RWPE2 (cell line): ENCODE data around the gene LRCOL1.

Source experiments
- ATAC-seq: fragments of 200-7000 bp; cut with Tn5 transposase; 3 replicates; pipeline ENCODE4 v1.9.1; 2021; ENCODE audit warnings: low read depth
- DNase-seq: peaks from one replicate; pipeline ENCODE4 v3.0.0-alpha.2; 2020; ENCODE audit warnings: low spot score
- H3K27ac ChIP-seq: fragments of 450-650 bp; 2 replicates; pipeline ENCODE4 v1.5.1; 2017; ENCODE audit warnings: mild to moderate bottlenecking; ENCODE audit not compliant: poor library complexity, severe bottlenecking
- H3K27me3 ChIP-seq: fragments of 250-450 bp; sonication (Bioruptor Pico); 2 replicates; pipeline ENCODE4 v1.5.1; 2021; ENCODE audit warnings: mild to moderate bottlenecking, moderate library complexity; ENCODE audit not compliant: insufficient read depth, poor library complexity, severe bottlenecking
- H3K36me3 ChIP-seq: fragments of 250-450 bp; sonication (Bioruptor Pico); 2 replicates; pipeline ENCODE4 v1.5.1; 2020; ENCODE audit warnings: low read depth, mild to moderate bottlenecking, moderate library complexity
- H3K4me1 ChIP-seq: fragments of 250-450 bp; sonication (Bioruptor Pico); 2 replicates; pipeline ENCODE4 v1.5.1; 2021; ENCODE audit warnings: mild to moderate bottlenecking, moderate library complexity; ENCODE audit not compliant: insufficient read depth, poor library complexity, severe bottlenecking
- H3K4me3 ChIP-seq: fragments of 250-450 bp; sonication (Bioruptor Pico); 2 replicates; pipeline ENCODE4 v1.5.1; 2021; ENCODE audit warnings: mild to moderate bottlenecking, moderate library complexity; ENCODE audit not compliant: severe bottlenecking
- H3K9me3 ChIP-seq: fragments of 250-450 bp; sonication (Bioruptor Pico); 2 replicates; pipeline ENCODE4 v1.5.1; 2021; ENCODE audit warnings: mild to moderate bottlenecking, moderate library complexity; ENCODE audit not compliant: severe bottlenecking
- CTCF ChIP-seq: fragments of 450-650 bp; IDR thresholded peaks from one replicate; pipeline ENCODE4 v1.5.1; 2017; ENCODE audit warnings: mild to moderate bottlenecking, moderate library complexity; ENCODE audit not compliant: poor library complexity, severe bottlenecking

LRCOL1 gene

DNA sequence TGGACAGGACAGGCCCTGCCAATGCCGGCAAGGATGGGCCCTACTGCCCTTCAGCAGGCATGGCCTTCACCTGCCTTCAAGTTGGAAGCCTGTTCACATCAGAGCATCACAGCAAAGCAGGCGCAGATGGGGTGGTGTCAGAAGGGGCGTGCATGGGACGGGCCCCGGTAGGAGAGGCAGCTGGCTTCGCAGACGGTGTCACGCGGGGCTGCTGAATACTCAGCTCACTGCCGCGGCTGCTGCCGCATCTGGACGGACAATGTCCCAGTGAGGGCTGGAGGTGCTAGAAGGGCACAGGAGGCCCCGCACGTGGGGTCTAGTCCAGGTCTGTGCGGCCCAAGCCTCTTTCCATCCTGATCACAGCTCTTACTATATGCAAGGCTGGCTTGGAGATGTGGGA lies 42.1 kb downstream of the LRCOL1 start:
- H3K9me3 ChIP-seq, result no peaks in the 10 kb centered on the region
- ATAC-seq (no peak), DNase-seq (no peak)
- TF ChIP-seq CTCF, result no peak
- H3K4me1 ChIP-seq, result no peaks in the 10 kb centered on the region
- peaks cover 3% of the 10 kb centered on the region; the same call in 1 of the 2 replicates for H3K36me3 ChIP-seq
- no peak overlapping the region for H3K27ac ChIP-seq
- no peak overlapping the region for H3K4me3 ChIP-seq
- no peaks in the 10 kb centered on the region for H3K27me3 ChIP-seq

DNA sequence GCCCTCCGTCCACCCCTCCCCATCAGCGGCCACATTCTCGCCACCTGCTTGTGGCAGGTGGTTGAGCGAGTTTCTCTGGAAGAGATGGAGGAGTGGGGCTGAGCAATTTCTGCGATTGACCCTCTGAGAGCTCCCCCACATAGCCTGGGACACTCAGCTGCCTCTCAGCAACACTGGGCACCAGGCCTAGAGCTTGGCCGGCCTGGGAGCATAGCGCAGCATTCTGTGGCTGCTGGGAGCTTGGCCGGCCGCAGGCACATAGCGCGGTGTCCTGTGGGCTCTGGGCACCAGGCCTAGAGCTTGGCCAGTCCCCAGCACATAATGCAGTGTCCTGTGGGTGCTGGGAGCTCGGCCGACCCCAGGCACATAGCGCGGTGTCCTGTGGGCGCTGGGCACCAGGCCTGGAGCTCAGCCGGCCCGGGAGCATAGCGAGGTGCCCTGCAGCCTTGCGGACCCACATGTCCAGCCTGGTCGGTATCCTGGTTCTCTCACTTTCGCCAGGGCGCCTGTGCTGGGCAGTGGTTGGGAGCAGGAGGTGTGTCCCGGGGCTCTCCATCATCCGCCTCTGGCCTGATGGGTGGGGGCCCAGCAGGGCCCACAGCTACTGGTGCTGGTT lies 43.8 kb downstream of the LRCOL1 start:
- ATAC-seq, result no peak
- TF ChIP-seq CTCF, result no peak
- Histone ChIP-seq H3K4me3 (no peak overlapping the region), H3K27ac (no peak overlapping the region), H3K36me3 (no peaks in the 10 kb centered on the region; the same call in 1 of the 2 replicates), H3K4me1 (no peaks in the 10 kb centered on the region), H3K27me3 (no peaks in the 10 kb centered on the region), H3K9me3 (no peaks in the 10 kb centered on the region)
- DNase-seq, result no peak

- Histone ChIP-seq H3K4me1 (no peaks in the 10 kb centered on the region), H3K27me3 (no peaks in the 10 kb centered on the region), H3K27ac (no peak overlapping the region), H3K36me3 (no peaks in the 10 kb centered on the region), H3K4me3 (no peak overlapping the region), H3K9me3 (no peaks in the 10 kb centered on the region)
- no peak for TF ChIP-seq CTCF
- ATAC-seq (no peak), DNase-seq (no peak)
Observed at GRCh38 chr12:132565365-132565764, 45.0 kb downstream of the LRCOL1 start.

DNA sequence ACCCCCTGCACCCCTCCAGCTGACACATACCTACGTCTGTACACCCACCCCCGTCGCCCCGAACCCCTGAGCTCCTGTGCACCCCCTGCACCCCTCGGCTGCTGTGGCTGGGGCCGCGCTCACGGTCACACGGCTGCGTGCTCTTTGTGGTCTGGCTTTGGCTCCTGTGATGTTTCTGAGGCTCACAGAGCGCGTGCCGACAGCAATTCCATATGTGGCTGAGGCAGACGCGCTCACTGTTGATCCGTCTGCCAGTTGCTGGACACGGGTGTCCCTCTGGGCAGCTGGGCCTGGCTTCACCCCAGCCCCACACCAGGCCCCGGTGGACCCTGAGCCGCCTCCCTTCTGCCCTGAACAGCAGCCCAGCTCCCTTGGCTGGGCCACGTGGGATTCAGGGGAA lies 46.5 kb downstream of the LRCOL1 start:
- no peak for TF ChIP-seq CTCF
- Histone ChIP-seq H3K4me3 (no peak overlapping the region), H3K27ac (no peak overlapping the region), H3K4me1 (no peaks in the 10 kb centered on the region), H3K36me3 (no peaks in the 10 kb centered on the region), H3K27me3 (no peaks in the 10 kb centered on the region), H3K9me3 (no peaks in the 10 kb centered on the region)
- ATAC-seq, result no peak
- no peak for DNase-seq

DNA sequence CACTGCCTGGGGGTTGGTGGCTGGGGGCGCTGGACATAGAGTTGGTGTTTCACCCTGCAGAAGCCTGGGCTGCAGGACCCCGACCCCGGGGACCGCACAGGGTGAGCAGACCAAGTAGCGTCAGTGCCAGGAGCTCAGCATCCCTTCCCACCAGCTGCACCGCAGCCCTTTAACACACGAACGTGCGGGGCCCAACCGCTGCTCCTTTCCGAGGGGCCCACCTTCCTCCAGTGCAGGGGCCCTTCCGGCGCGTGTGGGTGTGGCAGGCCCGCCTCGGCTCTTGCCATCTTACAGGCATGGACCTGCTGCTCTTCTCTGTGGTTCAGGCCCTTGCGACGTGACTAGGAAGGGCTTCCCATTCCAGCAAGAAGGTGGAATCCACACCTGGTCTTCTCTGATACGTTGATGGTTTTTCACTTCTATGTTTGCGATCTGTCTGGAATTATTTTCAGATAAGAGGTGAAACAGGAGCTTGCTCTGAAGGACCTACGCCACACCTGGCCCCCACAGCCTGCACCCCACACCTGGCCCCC lies 47.8 kb downstream of the LRCOL1 start:
- DNase-seq (no peak), ATAC-seq (no peak)
- Histone ChIP-seq H3K4me3 (no peak overlapping the region), H3K9me3 (no peaks in the 10 kb centered on the region), H3K36me3 (no peaks in the 10 kb centered on the region), H3K27me3 (no peaks in the 10 kb centered on the region), H3K27ac (no peak overlapping the region), H3K4me1 (no peaks in the 10 kb centered on the region)
- no peak for TF ChIP-seq CTCF
